A549 treated with CORT108297 at 1 μM for 4 hours (cell line): ENCODE results near the gene UBAP2. TPM values are rescaled to one million over a fixed set of nuclear protein-coding genes. Genes with fewer than 3 reads are reported as not detected.

Experiments
- total RNA-seq: library from RNA; stranded (reverse); fragments of 200-300 nt; extraction: Qiagen RNA extraction; gene quantifications from 5 replicates; pipeline ENCODE4 v1.2.3, GENCODE V29; 2022

UBAP2 gene
- total RNA-seq = 36.8 to 44.0 TPM (median 42.0 TPM) in 5 replicates

DNA sequence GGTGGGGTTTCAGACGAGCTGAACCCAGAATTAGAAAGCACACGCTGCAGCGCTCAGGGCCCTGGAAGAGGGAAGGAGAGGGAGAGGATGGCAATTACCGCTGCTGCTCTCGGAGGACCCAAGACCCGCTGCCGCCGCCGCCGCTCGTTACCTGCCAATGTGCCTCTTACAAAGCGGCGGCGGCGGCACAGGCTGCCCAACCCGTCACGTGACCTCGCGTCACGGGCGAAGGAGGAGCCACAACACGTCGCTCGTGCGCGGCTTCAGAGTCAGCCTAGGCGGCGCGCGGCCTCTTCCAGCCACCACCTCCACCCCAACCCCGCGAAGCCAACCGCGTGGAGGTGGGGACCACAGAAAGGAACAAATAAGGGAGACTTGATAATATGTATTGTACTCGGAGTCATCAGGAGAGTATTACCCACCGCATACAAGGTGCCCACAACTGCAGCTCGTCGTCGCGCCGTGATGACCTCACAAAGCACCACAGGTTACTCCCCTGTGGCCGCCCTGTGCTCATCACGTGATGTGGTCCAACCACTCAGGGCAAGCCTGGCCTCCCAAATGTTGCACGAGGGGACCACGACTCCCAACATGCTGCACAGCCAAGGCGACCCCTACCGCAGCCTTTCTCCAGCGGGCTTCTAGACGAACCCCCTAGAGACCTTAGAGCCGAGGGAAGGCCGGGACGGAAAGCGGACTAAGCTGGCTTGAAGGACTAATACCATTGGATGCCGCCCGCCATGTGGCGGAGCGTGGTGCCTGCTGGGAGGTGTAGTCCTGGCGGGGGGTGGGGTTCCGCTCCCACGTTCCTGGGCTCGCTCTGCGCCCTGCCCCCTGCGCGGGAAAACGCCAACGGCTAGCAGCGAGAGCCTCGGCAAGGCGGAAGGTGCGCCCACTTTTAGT, at the start of gene UBAP2:
Gene UBAP2 (minus strand): TSS at position 161 of the 903 bp plus-strand sequence. CDS start 31,739 bp downstream, outside the sequence.

Other genes with a start within 250 kb of the UBAP2 start
- 44.1 to 47.1 TPM (median 46.0 TPM) in 5 replicates for gene UBE2R2, start 231.7 kb downstream of the UBAP2 start, total RNA-seq
- 33.1 to 40.7 TPM (median 38.2 TPM) in 5 replicates for gene DCAF12, start 77.8 kb upstream of the UBAP2 start, total RNA-seq
- gene UBAP1, start 130.2 kb upstream of the UBAP2 start, total RNA-seq = 38.7 to 47.6 TPM (median 42.6 TPM) in 5 replicates